ENCODE measurements around the gene DMTF1.
A peak's percentile ranks its signal among the peaks of the same experiment; 100 is the strongest.

The DMTF1 gene

GRCh38 chr7:87210506-87210905 is 58.3 kb downstream of the DMTF1 start:
- no peak for DNase-seq (ENCODE audit: low read depth in 1 of 2, low spot score in 1 of 2)
- TF ChIP-seq JUND (IDR thresholded peaks at IDR 0.05; ENCODE audit: low read depth), result no peak
- in situ Hi-C loops (cut with HindIII; ENCODE audit: low pct_unique_long_range_greater_than_20kb, low sequenced_read_pairs), result no loop called here

- in situ Hi-C loops (cut with HindIII; ENCODE audit: low pct_unique_long_range_greater_than_20kb, low sequenced_read_pairs), result no loop called here
- no peak for DNase-seq (ENCODE audit: low read depth in 1 of 2, low spot score in 1 of 2)
- no peak for TF ChIP-seq JUND (IDR thresholded peaks at IDR 0.05; ENCODE audit: low read depth)
Measured at GRCh38 chr7:87212498-87212897, 60.2 kb downstream of the DMTF1 start.

GRCh38 chr7:87213252-87213651 is 61.0 kb downstream of the DMTF1 start:
- no peak for TF ChIP-seq JUND (IDR thresholded peaks at IDR 0.05; ENCODE audit: low read depth)
- in situ Hi-C loops (cut with HindIII; ENCODE audit: low pct_unique_long_range_greater_than_20kb, low sequenced_read_pairs), result no loop called here
- no peak for DNase-seq (ENCODE audit: low read depth in 1 of 2, low spot score in 1 of 2)

GRCh38 chr7:87213811-87214210 is 61.6 kb downstream of the DMTF1 start:
- in situ Hi-C loops (cut with HindIII; ENCODE audit: low pct_unique_long_range_greater_than_20kb, low sequenced_read_pairs), result no loop called here
- DNase-seq (ENCODE audit: low read depth in 1 of 2, low spot score in 1 of 2), result no peak
- no peak for TF ChIP-seq JUND (IDR thresholded peaks at IDR 0.05; ENCODE audit: low read depth)

- in situ Hi-C loops (cut with HindIII; ENCODE audit: low pct_unique_long_range_greater_than_20kb, low sequenced_read_pairs), result no loop called here
- TF ChIP-seq JUND (IDR thresholded peaks at IDR 0.05; ENCODE audit: low read depth), result no peak
- no peak for DNase-seq (ENCODE audit: low read depth in 1 of 2, low spot score in 1 of 2)
Measured at GRCh38 chr7:87215046-87215445, 62.8 kb downstream of the DMTF1 start.

- in situ Hi-C loops (cut with HindIII; ENCODE audit: low pct_unique_long_range_greater_than_20kb, low sequenced_read_pairs), result no loop called here
- TF ChIP-seq JUND (IDR thresholded peaks at IDR 0.05; ENCODE audit: low read depth), result no peak
- DNase-seq (ENCODE audit: low read depth in 1 of 2, low spot score in 1 of 2), result no peak
Measured at GRCh38 chr7:87216701-87217508, 64.7 kb downstream of the DMTF1 start.

GRCh38 chr7:87217983-87218653 is 65.9 kb downstream of the DMTF1 start:
- in situ Hi-C loops (cut with HindIII; ENCODE audit: low pct_unique_long_range_greater_than_20kb, low sequenced_read_pairs), result no loop called here
- no peak for TF ChIP-seq JUND (IDR thresholded peaks at IDR 0.05; ENCODE audit: low read depth)
- no peak for DNase-seq (ENCODE audit: low read depth in 1 of 2, low spot score in 1 of 2)

- no peak for TF ChIP-seq JUND (IDR thresholded peaks at IDR 0.05; ENCODE audit: low read depth)
- in situ Hi-C loops (cut with HindIII; ENCODE audit: low pct_unique_long_range_greater_than_20kb, low sequenced_read_pairs), result no loop called here
- DNase-seq (ENCODE audit: low read depth in 1 of 2, low spot score in 1 of 2), result peak; percentile 35 to 57
Measured at GRCh38 chr7:87218796-87219544, 66.7 kb downstream of the DMTF1 start.

GRCh38 chr7:87219545-87220025 is 67.3 kb downstream of the DMTF1 start, which contains the start of gene TMEM243:
TSS of gene TMEM243 (minus strand) at chr7:87219732. CDS start at chr7:87219503, 229 bp downstream.
- peak; percentile 72 for DNase-seq (ENCODE audit: low read depth in 1 of 2, low spot score in 1 of 2)
- in situ Hi-C loops (cut with HindIII; ENCODE audit: low pct_unique_long_range_greater_than_20kb, low sequenced_read_pairs), result no loop called here
- TF ChIP-seq JUND (IDR thresholded peaks at IDR 0.05; ENCODE audit: low read depth), result no peak

GRCh38 chr7:87220026-87220733 is 67.9 kb downstream of the DMTF1 start:
- TF ChIP-seq JUND (IDR thresholded peaks at IDR 0.05; ENCODE audit: low read depth), result no peak
- DNase-seq (ENCODE audit: low read depth in 1 of 2, low spot score in 1 of 2), result peak; percentile 89 to 90
- in situ Hi-C loops (cut with HindIII; ENCODE audit: low pct_unique_long_range_greater_than_20kb, low sequenced_read_pairs), result no loop called here

GRCh38 chr7:87220734-87221215 is 68.5 kb downstream of the DMTF1 start:
- DNase-seq (ENCODE audit: low read depth in 1 of 2, low spot score in 1 of 2), result peak in 1 of 2 experiments; percentile 52
- in situ Hi-C loops (cut with HindIII; ENCODE audit: low pct_unique_long_range_greater_than_20kb, low sequenced_read_pairs), result no loop called here
- no peak for TF ChIP-seq JUND (IDR thresholded peaks at IDR 0.05; ENCODE audit: low read depth)

GRCh38 chr7:87223666-87224065 is 71.4 kb downstream of the DMTF1 start:
- in situ Hi-C loops (cut with HindIII; ENCODE audit: low pct_unique_long_range_greater_than_20kb, low sequenced_read_pairs), result no loop called here
- TF ChIP-seq JUND (IDR thresholded peaks at IDR 0.05; ENCODE audit: low read depth), result no peak
- DNase-seq (ENCODE audit: low read depth in 1 of 2, low spot score in 1 of 2), result no peak
